ENCODE results near the gene GPSM3.

GPSM3 gene

DNA sequence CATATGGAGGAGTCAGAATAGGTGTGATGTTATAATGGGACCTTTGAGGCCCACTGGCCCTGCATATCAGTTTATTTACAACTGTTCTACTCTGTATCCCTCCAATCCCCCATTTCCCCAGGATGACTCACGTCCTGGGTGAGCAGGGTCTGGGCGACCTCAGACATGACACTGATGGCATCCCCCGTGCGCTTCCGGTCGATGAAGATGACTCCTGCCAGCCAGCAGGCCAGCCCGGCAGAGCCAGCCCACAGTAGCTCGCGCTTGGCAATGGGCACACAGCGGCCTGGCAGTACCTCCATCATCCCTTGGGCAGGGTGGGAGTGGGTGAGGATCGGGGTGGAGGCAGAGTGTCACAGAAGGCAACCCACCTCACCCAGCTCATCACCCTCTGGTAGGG, 22.1 kb downstream of the GPSM3 start:
- no peak for DNase-seq

DNA sequence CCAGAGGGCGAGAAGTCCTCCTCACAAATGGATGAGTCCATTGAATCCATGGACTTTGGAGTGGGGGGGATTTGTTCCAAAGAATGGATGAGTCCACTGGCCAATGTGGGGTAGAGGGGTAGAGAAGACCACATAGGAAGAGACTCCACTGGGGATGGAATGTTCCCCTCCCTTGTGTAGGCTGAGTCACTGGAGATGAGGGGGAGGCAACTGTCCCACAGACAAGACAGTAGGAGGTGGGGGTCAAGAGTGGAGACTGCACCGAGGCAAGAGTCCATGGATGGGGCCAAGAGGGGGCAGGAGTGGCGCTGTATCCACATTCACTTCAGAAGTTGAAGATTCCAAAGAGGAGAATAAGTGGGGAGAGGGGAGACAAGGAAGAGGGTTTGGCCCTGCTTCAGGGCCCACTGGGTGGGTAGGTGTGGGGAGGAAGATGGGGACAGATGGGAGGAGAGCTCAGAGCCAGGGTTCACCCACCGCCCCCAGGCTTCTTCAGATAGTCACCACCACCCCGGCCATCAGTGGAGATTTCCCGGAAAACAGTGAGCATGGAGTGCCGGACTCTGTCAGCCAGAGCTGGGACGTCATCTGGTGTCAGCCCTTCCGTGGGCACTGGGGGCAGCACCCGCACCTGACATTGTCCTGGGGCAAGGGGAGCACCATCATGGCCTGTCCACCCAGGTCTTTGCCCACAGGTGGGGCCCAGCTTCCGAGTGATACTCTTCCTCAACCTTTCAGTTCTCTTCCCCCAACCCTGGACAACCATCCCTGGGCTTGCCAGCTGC, 23.4 kb downstream of the GPSM3 start:
- no peak for DNase-seq

DNA sequence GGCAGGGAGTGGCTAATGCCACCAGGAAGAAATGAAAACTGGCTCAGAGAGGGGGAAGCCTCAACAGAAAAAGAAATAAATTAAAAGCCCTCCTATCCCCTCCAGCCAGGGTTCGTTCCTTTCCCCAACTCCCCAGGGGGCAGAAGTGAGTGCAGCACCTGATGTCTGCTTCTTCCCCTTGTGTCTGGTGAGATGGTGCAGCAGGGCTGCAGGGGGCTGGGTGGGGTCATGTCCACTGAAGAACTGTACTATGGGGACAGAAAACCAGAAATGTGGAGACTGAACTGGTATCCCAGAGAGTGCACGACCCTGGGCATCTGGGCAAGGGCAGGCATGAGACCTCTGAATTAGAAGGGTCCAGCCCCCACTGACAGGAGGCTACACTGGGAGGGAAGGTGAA, 24.1 kb downstream of the GPSM3 start:
- no peak for DNase-seq

DNA sequence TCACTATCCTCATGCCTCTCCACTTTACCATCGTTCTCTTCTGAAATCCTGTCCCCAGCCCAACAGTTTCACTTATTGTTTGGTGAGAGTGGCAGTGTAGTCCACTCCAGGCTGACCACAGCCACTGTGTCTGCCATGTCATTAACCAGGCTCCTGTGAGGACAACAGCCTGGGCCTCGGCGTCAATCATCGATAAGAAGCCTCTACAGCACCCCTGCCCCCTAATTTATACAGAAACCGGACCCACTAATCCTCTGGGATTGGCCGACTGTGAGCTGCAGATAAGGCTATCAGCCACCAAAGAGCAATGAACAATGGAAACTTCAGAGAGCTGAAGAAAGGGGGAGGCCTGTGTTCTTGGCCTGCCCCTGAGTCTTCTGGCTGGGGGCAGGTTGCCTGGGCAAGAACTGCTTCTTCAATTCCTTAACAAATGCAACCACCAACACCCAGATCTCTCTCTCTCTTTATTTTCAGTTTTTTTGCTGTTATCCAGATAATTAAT, 24.6 kb downstream of the GPSM3 start:
- DNase-seq: no peak

DNA sequence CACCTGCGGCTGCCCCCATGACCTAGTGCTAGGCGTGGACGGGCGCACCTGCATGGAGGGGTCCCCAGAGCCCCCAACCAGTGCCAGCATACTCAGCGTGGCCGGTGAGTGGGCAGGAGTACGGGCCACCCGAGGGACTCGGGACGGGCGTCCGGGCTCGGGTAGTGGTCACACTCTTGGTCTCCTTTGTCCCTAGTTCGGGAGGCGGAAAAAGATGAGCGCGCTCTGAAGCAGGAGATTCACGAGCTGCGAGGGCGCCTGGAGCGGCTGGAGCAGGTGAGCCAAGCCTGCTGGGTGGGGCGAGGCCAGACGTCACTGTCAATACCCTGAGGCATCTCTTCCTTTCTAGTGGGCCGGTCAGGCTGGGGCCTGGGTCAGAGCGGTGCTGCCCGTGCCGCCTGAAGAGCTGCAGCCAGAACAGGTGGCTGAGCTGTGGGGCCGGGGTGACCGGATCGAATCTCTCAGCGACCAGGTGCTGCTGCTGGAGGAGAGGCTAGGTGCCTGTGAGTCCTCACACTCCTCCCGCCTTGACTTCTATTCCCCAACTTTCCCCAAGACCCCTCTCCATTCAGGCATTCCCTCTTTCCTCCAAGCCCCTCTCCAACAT, 25.2 kb downstream of the GPSM3 start:
- DNase-seq: no peak

DNA sequence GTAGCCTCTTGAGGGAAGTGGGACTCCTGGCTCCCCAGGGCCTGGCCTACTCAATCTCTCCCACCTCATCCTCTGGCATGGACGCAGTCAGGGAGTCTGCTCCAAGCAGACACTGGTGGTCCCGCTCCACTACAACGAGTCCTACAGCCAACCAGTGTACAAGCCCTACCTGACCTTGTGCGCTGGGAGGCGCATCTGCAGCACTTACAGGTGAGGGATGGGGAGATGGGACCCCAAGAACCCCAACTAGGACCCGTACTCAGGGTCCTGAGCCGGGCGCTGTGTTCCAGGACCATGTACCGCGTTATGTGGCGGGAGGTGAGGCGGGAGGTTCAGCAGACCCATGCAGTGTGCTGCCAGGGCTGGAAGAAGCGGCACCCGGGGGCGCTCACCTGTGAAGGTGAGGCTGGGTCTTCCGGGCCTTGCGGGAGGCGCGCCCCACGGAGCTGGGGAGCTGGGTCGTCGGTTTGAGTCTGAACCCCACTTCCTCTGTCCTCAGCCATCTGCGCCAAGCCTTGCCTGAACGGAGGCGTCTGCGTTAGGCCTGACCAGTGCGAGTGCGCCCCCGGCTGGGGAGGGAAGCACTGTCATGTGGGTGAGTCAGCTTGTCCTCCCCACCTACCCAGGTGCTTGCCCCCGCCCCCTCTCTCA, 25.9 kb downstream of the GPSM3 start:
- no peak for DNase-seq

DNA sequence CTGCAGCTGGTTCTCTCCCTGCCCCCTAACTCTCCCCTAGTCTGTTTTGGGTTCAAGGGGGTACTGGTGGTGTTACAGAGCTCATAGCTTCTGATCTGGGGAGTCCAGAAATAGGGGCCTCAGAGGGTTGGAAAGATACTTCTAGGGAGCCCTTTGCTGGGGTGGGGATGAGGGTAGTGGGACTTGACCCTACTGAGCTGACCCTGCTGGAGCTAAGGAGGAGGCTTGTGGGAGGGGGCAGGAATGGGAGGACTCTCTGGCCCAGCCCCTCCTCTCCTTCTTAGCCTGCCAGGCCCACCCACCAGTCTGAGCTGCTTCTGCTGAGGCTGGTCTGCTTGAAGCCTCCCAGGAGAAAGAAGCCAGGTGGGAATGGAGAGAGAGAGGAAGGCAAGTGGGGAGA, 28.1 kb downstream of the GPSM3 start, which contains the start of gene EGFL8:
Gene EGFL8, plus strand, starts transcription at position 301 of the 400 bp plus-strand sequence. CDS start 1,571 bp downstream, outside the sequence.
- DNase-seq: no peak

DNA sequence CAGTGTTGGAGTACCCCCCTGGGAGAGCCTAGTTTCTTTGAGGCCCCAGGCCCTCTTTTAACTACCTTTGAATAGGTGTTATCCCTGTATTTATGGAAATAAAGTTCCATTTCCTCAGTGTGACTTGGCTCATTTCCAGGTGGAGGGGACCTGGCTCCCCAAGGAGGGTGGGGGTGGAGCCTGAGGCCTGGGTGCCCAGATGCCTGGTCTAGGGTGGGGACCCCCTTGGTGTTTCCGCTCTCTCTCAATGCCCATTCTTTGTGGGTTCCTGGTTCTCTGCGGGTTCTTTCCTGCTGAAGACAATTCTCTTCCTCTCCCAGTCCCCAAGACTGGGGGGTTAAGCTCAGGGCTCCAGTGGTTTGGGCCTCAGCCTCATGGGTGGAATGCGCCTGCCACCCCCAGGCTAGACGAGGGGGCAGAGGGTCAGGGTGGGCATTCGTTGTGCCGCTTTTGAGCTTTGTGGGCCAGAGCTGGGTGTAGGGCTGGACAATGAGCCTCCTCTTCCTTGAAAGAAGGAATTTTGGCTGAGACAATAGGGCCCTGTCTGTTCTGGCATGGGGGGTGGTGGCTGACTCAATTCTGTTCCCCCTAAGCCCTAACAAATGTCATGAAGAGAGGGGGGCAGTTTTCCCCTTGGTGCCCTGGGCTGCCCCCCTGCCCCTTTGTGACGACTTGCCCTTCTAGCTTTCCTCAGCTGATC, 28.7 kb downstream of the GPSM3 start:
- no peak for DNase-seq

DNA sequence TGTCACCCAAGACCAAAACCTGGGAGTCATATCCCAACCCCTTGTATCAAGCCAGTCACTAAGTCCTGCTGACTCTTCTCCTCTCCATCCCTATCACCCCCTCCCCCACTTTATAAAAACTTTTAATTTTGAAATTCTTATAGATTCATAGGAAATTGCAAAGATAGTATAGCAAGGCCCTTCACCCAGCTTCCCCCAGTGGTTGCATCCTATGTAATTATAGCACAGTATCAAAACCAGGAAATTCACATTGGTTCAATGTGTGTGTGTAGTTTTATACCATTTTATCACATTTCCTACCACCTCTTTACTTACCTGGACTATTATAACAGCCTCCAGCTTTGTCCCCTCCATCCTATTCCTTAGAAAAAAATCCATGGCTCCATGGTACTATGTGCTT, 34.4 kb downstream of the GPSM3 start:
- no peak for DNase-seq

DNA sequence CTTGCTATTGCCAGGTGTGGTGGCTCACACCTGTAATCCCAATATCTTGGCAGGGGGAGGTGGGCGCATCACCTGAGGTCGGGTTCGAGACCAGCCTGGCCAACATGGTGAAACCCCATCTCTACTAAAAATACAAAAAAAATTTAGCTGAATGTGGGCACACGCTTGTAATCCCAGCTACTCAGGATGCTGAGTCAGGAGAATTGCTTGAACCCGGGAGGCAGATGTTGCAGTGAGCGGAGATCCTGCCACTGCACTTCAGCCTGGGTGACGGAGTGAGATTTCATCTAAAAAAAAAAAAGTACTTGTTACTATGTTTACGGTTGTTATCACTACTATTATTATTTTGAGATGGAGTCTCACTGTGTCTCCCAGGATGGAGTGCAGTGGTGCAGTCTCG, 35.6 kb downstream of the GPSM3 start:
- no peak for DNase-seq

DNA sequence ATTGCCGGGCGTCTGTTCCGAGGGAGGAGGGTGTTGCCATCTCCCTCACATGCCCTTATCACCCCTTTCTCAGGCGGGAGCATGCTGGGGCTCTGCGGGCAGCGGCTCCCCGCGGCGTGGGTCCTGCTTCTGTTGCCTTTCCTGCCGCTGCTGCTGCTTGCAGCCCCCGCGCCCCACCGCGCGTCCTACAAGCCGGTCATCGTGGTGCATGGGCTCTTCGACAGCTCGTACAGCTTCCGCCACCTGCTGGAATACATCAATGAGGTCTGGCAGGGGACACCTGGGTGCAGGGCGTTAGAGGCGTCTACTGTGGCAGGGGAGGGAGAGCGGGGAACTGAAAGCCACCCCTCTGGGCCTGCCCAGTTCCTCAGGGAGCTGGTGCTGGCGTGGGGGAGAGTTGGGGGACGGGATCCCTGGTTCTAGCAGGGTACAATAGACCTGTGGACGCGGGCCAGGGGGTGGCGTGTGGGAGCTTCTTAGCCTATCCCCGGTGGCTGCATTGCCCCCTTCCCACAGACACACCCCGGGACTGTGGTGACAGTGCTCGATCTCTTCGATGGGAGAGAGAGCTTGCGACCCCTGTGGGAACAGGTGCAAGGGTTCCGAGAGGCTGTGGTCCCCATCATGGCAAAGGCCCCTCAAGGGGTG, 37.8 kb downstream of the GPSM3 start:
- no peak for DNase-seq

DNA sequence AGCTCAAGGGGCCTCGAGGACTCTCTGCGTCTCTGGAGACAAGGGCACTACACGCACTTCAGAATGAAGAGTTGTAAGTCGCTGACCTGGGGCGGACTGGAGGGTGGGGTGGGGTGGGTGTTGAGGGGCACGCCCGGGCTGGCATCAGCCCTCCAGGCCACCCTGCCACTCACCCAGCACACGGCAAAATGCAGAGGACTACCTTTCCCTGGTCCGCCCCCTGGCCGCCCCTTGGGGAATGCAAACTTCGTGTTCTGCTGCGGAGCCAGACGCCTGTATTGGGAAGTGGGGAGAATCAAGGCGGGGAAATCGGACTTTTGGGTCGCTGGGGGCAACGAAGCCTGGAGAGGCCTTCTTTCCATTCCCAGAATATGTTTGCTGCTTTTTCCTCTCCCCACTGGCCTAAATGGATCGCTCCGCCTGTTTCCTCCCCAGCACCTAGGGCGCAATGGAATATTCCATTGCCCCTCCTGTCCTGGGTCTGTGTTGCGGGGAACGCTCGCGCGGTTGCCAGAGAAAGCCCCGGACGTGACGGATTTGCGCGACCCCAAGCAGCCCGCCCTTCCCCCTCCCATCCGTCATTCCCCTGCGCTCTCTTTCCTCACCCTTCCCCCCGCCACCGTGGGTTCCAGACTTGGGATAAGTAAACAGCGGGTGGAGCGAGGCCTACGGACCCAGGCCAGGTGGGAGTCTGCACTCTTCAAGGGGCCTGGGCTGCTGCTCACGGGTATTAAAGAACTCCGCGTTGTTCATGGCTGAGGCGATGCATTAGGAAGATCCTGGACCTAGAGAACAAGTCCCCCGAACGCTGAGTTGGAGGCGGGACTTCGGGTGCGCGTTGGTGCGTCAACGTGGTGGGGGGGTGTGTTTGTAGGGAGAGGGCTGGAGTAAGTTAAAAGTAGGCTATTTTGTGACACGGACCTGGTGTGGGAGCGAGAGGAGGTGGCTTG, 38.6 kb downstream of the GPSM3 start, which contains the start of gene PPT2:
Gene PPT2, plus strand, starts transcription at position 578 of the 950 bp plus-strand sequence. CDS start 454 bp downstream, outside the sequence.
- peak; percentile 93 for DNase-seq

DNA sequence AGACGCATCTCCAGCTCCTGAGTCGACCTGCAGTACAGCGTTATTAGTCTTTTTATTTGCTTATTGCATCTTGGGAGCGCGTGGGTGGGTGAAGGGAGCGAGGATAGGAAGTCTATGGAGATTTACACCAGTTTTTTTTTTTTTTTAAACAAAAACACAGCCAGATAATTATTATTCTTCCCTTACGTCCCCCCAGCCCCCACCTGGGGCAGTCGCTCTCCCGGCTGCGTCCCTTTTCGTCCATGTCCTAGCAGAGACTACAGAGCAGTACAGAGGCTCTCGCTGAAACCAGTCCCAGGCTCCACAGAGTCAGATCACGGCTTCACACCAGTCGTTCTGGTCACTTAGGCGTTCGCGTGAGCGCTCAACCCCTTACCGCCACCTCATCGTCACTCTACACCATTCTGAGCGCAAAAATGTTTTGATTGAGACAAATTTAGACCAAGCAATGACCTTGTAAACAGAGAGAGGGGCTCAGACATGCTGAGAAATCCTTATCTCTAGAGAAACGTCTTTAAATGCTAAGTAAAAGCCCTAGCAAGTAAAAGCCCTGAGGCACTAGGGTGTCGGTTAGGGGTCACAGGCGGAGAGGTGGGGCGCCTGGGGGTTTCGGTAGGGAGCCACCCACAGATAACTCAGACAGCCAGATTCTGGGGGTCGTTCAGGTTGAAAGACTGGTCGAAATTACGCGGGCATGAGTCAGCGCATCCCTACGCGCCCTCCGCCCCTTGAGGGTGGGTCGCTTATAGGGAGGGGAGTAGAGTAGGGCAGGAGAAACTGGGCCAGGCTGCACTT, 39.5 kb downstream of the GPSM3 start:
- no peak for DNase-seq

DNA sequence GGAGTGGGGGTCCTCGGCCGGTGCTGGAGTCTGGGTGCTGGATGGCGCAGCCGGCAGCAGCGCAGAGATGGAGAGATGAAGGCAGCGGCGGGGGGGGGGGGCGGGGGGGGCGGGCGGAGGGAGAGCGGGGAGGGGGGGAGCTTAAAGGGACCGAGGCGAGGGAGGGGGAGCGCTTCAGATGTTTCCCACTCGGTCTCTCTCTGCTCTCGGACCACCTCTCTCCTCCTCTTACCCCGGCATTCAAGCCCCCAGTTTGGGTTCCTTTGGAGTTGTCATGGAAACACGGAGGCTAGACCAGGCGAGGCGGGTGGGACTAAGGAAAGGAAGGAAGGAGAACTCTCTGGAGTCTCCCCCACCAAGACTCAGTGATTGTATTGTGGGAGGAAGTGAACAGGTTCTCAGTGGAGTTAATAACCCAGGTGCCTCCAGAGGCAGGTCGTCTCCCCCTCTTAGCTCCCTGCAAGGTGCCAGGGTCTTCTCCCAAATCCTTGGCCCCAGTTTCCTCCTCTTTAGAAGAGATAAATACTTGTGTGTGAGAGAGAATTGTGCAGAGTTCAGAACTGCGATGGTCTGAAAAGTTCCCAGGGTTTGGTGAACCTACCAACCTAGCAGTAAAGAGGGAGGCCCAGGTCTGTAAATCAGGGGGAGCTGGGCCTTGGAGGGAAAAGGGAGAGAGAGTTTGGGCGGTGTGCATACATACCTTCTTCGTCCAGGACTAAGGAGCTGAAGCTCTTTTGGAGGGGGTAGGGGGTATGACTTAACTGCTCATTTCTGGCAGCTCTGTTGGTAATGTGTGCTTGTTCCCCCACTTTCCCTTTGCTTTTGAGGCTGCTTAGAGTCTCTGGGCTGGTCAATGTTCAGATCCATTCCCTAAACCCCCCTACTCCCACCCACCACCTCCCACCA, 40.3 kb downstream of the GPSM3 start, which contains the start of gene PRRT1:
Gene PRRT1, minus strand, starts transcription at position 77 of the 906 bp plus-strand sequence. CDS start 112 bp downstream, outside the sequence.
- no peak for DNase-seq

DNA sequence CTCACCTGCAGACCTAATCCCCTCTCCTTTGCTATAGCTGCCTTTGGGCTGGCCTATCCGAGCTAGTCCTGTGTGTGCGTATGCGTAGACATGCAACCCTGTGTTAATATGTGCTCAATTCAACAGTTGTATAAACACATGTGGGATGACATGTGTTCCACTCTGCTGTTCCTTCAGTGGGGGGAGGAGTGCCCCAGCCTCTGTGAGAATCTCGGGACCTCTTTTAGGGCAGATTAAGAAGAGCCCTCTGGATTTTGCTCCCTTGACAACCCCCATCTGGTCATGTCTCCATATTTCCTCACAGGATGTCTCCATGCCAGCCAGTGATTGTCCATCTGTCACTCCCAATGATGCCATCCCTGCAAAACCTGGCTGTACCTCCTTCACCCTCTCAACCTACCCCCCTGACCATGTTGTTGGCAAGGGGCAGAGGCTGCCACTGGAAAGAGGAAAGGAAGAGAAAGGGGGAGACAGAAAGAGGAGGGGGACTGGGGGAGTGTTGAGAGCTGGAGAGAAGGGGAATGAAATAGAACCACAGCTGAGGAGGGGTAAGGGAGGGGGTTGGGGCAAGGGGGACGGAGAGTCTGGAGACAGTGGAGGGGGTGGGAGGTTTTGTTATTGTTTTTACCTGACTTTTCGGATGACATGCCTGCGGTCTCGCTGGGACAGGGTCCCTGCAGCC, 41.1 kb downstream of the GPSM3 start:
- DNase-seq: peak; percentile 42

DNA sequence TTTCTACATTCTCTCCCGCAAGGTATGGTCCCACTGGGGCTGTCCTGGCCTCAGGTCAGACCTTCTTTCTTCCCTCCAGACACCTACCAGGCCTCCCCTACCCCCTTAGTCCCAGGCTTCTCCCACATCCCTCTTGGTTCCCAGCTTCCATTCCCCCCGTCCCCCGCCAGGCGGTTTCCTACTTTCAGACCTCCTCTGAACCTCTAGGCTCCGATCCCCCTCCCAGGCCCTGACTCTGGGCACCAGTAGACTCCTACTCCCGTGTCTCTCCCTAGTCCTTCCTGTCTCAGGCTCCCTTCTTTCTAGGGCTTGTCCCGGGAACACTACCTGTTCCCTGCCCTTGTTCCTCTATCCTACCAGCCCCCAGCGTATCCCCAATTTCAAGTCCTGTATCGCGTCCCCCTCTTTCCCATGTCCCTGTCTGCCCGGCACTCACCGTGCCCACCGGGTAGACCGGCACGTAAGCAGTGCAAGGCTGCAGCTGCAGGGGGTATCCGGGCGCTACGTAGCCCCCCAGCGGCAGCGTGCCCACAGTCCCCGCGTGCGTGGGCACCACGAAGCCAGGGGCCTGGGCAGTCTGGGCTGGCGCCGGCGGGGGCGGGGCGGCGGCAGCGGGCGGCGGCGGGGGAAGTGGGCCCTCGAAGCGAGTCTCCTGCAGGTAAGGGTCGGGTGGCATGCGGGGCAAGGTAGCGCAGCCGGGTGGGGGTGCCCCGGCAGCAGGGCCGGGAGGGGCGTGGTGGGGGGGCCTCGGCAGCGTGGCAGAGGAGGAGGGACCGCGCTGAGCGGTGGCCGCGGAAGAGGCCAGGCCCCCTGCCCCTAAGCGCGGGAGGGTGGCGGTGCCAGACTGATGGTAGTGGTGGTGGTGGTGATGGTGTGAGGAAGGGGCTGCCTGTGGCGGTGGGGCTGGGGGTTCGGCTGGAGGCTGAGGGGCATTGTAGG, 42.2 kb downstream of the GPSM3 start:
- peak; percentile 28 for DNase-seq

DNA sequence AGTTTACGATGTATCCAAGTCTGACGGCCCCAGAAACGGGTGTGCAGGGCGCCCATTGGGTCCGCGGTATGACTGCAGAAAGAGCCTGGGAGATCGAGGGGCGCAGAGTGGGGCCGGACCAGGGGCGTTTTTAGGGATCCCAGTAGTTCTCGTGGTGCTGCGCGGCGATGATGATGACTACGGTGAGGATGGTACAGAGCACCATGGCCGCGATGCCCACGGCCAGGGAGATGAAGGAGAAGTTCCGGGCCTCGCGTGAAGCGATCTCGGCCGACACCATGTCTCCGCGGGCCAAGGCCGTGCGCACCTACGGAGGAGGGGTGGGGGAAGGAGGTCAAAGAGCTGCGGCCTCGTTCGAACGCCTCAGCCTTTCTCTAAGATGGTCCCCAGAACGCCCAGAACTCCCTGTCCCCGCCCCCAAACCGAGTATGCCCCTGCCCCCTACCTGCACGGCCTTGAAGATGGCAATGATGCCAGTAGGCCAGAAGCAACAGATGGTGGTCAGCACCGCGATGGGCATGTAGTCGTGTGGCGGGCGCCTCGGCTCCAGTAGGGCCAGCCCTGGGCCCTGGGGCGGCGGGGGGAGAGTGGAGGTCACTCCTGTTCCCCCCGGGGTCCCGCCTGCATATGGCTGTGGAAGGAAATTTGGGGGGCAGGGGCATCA, 43.2 kb downstream of the GPSM3 start:
- DNase-seq: no peak

All from retina (tissue), 1 donor.